ENCODE results near the gene GALE.

DNA sequence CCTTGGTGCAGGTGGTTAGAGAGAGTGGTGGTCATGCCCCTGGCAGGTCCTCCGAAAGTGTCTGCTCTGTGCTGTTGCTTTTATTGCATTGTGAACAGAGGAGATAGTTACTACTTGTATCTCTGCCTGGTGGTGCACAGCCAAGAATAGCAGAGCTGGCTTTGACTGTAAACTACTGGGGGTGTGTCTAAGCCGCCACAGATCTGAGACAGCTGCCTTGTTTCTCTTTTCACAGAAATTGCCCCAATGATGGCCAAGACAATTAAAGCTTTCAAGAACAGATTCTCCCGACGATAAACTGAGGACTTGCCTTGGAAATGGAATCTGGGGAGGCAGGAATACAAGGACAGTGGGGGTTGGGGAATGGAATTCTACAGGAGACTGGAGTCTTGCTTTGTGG lies 41.3 kb downstream of the GALE start:
- TF ChIP-seq, protein P1, sequence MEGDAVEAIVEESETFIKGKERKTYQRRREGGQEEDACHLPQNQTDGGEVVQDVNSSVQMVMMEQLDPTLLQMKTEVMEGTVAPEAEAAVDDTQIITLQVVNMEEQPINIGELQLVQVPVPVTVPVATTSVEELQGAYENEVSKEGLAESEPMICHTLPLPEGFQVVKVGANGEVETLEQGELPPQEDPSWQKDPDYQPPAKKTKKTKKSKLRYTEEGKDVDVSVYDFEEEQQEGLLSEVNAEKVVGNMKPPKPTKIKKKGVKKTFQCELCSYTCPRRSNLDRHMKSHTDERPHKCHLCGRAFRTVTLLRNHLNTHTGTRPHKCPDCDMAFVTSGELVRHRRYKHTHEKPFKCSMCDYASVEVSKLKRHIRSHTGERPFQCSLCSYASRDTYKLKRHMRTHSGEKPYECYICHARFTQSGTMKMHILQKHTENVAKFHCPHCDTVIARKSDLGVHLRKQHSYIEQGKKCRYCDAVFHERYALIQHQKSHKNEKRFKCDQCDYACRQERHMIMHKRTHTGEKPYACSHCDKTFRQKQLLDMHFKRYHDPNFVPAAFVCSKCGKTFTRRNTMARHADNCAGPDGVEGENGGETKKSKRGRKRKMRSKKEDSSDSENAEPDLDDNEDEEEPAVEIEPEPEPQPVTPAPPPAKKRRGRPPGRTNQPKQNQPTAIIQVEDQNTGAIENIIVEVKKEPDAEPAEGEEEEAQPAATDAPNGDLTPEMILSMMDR (conservative IDR thresholded peaks at IDR 0.05; ENCODE audit: low read depth, low read length) = no peak
- no peak for TF ChIP-seq EZH2 (IDR thresholded peaks at IDR 0.05; ENCODE audit: low read length, unreplicated experiment)
- no peak for TF ChIP-seq EZH2phosphoT487 (IDR thresholded peaks at IDR 0.05; ENCODE audit: borderline replicate concordance, low read length)
